NCI-H526 treated with DMSO at 0.1 percent for 48 hours (cell line): Measurements from ENCODE around the gene LRCOL1.
A peak's percentile ranks its signal among the peaks of the same experiment; 100 is the strongest.
"Not testable (repeated sequence)": the region's sequence is repeated elsewhere in the genome, so short reads cannot be mapped to it uniquely, and the experiment has no call there.

Source experiments
- DNase-seq: peaks from one replicate; lab custom pipeline; 2025; lab: John Stamatoyannopoulos, UW

LRCOL1 gene

DNA sequence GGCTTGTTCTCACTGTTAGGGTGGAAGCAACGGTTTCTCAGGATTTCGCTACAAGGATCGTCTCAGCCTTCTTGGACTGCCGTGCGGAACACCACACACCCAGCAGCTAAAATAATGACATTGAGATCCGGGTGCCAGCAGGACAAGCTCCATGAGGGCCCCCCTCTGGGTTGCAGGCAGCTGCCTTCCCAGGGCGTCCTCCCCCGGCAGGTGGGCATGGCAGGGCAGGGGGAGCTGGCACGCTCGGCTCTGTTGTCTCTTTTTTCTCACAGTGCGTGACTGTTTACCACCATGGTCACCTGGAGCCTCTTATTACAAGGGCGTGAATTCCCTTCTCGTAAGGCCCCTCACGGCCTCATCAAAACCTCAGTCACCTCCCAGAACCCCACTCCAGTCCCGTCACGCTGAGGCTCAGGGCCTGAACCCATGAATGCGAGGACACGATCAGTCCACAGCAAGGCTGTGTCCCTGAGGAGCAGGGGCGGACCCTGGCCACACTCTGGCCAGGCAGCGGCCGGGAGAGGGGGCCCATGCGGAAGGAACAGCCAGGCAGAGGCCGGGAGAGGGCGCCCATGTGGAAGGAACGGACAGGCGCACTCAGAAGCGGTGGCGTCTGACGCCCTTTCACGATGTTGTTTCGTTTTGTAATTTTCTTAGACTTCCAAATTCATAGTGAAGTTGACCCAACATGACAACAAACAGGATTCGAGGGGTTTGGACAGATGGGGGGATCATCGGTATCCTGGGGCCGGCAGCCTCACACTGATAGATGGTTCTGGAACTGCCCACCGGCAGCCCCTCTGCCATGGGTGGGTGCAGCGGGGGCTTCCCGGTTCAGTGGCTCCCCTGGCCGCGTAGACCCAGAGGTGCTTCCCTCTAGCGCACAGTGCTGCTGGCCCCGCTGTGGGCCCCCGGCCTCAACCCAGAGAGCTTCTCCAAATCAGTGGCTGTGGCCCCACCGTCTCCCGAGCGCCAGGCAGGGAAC, 10.0 kb downstream of the LRCOL1 start:
- peak; percentile 64 for DNase-seq

DNA sequence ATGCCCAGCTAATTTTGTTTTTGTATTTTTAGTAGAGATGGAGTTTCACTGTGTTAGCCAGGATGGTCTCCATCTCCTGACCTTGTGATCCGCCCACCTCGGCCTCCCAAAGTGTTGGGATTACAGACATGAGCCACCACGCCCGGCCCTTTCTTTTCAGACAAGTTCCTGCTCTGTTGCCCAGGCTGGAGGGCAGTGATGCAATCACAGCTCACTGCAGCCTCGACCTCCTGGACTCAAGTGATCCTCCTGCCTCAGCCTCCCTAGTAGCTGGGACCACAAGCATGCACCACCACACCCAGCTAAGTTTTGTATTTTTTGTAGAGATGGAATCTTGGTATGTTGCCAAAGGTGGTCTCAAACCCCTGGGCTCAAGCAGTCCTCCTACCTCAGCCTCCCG, 10.9 kb downstream of the LRCOL1 start:
- DNase-seq, result not testable (repeated sequence)

DNA sequence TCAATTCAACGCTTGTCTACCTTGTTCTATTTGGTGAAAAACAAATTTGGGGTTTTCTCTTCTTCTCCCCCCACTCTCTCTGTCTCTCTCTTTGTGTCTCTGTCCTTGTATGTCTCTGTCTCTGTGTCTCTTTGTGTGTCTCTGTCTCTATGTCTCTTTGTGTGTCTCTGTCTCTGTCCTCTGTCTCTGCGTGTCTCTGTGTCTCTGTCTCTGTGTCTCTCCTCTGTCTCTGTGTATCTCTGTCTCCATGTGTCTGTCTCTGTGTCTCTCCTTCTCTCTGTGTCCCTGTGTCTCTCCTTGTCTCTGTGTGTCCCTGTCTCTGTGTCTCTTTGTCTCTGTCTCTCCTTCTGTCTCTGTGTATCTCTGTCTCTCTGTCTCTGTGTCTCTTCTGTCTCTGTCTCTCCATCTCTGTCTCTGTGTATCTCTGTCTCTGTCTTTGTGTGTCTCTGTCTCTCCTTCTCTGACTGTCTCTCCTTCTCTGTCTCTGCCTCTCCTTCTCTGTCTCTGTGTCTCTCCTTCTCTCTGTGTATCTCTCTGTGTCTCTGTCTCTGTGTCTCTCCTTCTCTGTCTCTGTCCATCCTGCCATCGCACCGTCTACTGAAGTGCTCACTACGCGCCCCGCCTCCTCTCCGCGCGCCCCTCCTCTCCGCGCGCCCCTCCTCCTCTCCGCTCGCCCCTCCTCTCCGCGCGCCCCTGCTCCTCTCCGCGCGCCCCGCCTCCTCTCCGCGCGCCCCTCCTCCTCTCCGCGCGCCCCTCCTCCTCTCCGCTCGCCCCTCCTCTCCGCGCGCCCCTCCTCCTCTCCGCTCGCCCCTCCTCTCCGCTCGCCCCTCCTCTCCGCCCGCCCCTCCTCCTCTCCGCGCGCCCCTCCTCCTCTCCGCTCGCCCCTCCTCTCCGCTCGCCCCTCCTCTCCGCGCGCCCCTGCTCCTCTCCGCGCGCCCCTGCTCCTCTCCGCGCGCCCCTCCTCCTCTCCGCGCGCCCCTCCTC, 12.8 kb downstream of the LRCOL1 start:
- no peak for DNase-seq

DNA sequence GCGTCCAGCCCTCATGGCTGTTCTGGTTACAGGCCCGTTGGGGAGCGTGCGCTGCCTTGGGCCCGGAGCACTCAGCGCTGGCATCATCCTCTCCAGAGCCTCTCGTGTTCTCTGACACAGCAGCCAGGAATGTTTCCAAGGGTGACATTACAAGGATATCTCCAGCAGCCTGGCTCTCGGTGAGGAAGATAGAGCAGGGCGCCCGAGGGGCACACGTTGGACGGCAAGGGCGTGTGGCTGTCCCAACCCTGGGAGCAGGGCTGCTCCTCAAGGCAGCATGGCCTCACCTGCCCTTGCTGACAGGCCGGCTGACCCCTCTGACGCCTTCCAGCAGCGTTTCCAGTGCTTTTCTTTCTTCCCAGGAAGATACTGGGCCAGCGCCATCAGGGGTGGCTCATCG, 14.4 kb downstream of the LRCOL1 start:
- no peak for DNase-seq

DNA sequence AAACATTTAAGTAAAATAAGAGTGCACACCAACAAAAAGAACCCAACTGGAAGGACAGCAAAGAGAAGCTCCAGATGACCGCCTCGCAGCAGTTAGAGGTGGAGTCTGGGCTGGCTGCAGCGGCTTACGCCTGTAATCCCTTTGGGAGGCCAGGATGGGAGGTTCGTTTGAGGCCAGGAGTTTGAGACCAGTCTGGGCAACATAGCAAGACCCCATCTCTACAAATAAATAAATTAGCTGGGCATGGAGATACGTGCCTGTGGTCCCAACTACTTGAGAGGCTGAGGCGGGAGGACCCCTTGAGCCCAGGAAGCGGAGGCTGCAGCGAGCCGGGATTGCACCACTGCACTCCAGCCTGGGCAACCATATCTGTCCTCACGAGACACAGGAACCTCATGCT, 15.2 kb downstream of the LRCOL1 start:
- DNase-seq, result no peak

DNA sequence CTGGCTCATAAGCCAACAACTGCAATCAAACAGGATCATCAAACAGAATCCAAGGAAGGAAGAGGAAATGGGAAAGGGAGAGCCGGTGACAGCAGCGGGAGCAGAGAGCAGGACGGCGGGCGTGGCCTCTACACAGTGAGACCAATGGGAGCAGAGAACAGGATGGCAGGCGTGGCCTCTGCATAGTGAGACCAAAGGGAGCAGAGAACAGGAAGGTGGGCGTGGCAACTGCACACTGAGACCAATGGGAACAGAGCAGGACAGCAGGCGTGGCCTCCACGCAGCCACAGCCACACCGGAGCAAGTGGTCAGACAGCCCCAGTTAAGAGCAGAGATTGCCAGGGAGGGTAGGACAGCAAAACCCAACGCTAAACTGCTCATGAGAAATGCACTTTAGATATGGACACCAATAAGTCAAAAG, 16.4 kb downstream of the LRCOL1 start:
- DNase-seq, result peak; percentile 95

DNA sequence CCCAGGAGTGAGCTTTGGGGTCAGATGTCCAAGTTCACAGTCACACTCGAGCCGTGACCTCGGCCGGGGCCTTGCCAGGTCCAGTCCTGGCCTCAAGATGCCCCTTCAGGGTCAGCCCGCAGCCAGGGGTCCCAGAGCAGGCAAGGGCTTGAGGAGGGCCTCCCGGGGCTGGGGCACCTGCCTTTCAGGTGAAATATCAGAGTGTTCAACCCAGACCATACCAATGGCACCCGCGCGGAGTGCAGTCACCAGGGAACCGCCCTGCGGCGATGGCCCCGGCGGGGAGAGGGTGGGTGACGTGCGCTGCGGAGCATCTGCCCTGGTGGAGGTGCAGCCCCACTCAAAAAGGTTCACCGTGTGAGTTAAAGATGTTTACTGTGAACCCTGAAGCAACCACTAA, 16.9 kb downstream of the LRCOL1 start:
- no peak for DNase-seq

DNA sequence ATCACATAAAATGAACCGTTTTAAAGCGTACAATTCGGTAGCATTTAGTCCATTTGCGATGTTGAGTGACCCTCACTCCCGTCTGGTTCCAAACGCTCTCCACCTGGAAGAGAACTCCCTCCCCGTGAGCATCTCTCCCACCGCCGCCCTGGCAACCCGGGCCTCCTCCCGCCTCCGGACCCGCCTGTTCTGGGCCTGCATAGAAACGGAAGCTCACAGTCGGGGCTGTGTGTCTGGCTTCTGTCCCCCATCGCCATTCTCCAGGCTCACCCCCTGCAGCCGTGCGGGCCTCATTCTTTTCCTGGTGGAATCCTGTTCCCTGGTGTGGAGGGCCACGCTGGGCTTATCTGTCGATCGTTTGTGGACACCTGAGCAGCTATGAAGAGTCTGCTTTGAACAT, 17.3 kb downstream of the LRCOL1 start:
- no peak for DNase-seq

DNA sequence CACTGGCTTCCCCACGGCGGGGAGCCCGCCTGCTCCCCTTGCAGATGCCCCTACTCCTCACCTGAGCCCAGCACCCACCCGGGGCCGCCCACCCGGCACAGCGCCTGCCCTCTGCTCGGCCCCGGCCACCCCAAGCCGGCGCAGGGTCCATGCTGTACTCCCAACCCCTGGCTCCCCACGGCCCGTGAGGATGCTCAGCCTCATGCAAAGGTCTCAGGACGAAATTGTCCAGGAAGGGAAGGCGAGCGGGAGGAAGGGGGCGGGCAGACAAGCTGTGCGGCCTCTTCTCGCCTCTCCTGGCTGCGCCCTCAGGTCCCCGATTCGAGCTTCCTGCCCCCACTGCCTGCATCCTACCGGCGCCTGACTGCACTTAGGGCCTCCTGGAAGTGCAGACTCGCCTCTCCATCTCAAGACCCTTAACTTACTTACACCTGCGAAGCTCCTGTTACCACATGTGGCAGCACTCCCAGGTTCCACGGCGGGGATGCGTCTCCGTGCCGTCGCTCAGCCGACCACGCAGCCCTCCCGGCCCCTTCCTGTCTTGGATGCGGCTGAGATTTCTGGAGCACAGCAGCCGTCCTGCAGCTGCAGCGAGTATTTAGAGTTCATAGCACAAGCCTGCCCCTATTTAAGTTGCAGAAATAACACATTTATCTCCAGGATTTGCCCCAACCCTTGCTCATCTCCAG, 18.0 kb downstream of the LRCOL1 start:
- DNase-seq, result no peak

DNA sequence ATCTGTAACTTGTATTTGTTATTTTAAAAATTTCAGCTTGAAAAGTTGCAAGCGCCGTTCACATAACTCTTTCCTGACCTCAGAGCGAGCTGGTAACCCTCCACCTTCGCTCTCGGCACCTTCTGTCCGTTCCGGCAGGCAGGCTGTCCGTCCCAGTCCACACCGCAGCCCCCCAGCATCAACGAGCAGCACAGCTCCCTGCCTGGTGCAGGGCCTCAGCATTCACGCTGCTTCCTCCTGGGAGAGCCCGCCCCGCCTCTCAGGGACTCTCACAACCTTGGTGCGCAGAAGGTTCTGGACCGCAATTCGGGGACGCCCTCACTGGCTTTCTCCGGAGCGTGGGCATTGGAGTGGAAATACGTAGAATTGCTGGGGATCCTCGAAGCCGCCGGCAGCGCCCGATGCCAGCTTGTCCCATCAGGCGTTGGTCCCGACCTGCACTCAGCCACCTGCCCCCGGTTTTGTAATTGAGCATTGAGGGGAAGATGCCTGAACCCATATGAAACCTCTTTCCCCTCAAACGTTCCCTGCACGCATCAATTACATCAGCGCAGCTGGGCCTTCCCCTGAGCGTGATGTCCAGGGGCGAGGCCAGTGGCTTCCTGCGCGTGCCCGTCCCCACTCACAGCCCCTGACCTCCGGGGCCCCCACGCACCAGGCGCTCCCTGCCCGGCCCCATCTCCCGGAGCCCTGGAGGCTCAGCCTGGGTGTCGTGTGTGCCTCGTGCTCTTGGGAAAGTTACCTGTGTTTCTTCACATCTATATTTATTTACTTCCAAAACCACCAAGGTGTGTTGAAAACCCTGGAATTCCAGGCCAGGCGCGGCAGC, 19.1 kb downstream of the LRCOL1 start:
- no peak for DNase-seq

DNA sequence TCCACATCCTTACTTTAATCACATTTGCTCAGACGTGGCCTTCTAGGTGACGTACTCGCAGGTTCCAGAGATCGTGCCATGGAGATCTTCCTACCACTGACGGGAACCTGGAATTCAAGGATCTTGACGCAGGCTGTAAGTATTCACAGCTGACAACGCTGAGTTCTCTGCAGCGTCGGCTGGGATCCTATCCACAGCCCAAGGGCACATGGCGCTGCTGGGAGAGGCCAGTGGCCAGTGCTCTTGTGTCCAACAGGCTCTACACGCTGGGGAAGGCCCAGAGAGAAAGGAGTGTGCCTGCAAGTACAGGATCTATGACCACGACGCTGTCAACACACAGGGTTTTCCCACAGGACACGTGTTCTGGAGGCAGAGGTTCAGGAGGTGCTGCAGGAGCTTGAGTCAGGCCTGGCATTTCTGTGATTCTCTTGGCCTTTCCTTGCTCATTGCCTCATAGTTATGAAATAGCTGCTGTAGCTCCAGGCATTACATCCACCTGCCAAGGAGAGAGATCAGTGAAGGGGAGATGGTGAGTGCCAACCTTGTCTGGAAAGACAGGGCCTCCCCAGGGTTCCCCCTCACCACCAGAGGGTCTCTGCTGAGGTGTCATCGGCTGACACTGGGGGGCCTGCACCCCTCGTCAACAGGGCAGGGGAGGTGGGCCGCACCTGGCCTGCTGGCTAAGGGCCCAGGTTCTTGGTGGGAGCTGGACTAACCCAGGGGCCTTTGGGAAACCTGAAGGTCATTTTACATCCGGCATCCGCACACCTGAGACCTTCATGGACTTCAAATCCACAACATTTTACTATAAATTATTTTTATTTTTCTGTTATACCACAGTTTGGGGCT, 21.3 kb downstream of the LRCOL1 start:
- no peak for DNase-seq

DNA sequence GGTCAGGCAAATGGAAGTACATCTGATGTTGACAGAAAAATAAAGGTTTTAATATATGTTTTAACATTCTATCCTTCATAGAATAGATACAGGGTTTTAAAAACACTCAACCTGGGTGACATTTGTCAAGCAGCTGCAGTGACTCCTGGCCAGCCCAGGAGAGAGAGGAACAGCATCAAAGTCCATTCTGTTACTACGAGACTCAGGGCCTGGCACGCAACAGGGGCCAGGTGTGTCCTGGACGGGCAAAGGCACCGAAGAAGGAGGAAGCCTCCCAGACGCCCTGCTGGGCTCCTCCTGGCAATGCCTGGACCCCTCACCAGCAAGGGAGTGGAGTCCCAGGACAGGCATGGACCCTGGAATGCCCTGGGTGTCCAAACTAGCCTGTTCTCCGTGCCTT, 22.1 kb downstream of the LRCOL1 start:
- no peak for DNase-seq

DNA sequence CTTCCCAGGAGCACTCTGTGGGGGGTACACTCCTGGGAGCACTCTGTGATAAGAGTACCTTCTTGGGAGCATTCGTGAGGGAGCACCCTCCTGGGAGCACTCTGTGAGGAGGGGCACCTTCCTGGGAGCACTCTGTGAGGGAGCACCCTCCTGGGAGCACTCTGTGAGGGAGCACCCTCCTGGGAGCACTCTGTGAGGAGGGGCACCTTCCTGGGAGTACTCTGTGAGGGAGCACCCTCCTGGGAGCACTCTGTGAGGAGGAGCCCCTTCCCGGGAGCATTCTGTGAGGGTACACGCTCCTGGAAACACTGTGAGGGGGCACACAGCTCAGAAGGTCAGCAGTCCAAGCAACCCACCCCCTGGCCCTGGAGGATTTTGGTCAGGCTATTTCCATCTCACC, 22.6 kb downstream of the LRCOL1 start:
- no peak for DNase-seq

DNA sequence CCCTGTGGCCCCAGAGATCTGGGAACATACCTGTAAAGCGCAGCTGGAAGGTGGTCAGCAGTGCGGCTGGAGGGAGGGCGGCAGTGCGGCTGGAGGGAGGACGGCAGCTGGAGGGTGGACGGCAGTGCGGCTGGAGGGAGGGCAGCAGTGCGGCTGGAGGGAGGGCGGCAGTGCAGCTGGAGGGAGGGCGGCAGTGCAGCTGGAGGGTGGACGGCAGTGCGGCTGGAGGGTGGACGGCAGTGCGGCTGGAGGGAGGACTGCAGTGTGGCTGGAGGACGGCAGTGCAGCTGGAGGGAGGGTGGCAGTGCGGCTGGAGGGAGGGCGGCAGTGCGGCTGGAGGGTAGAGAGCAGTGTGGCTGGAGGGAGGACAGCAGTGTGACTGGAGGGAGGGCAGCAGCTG, 23.5 kb downstream of the LRCOL1 start:
- no peak for DNase-seq

DNA sequence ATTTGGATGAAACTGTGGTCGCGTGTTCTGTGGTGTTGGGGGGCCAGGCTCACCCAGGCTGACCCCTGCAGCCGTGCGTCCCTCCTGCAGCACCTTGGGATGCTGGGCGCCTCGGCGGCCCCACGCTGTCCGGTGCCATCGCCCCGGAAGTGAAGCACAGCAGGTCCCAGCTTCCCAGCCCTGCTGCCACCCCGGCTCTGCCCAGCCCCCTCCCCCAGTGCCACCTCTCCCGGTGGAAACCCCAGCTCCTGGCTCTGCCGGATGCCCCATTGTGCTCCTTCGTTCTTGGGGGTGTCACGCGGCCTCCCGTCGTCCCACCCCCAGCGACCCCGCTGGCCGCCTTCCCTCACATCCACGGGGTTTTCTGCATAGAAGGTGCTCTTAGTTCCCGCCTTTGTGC, 25.2 kb downstream of the LRCOL1 start:
- DNase-seq, result no peak

DNA sequence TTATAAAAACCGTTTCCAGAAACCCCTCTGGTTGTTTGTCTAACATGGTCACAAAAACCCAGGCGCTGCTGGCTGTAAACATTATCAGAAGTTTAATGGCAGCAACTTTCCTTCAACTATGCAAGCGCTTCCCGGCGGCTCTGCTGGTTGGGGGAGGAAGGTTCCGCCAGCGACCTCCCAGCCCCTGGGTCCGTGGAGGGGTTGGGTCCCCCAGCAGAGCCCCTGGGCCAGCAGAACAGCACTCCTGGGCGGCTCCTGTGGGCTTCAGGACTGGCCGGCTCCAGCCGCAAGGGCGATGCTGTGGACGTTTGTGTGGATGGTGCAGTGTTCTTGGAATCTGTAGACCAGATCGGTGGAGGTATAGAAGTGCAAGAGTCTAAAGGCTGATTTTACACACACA, 26.0 kb downstream of the LRCOL1 start:
- no peak for DNase-seq

DNA sequence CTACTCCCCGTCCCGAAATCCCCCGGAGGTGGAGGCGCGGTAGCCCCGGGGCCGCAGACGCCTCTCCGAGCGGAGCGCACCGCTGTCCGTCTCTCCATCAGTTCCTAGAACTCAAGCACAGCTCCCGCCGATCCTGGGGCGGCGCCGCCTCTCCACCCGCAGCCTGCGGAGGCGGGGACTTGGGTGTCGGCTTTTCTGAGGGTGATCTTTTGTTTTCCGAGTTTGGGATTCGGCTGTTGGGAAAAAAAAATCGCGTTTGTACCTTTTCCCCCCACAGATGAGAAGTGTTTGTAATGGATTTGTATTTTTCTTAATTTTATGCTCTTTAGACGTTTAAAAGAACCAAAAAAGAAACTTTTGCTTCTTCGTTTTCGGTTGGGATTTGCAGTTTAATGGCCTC, 26.6 kb downstream of the LRCOL1 start:
- DNase-seq, result no peak

DNA sequence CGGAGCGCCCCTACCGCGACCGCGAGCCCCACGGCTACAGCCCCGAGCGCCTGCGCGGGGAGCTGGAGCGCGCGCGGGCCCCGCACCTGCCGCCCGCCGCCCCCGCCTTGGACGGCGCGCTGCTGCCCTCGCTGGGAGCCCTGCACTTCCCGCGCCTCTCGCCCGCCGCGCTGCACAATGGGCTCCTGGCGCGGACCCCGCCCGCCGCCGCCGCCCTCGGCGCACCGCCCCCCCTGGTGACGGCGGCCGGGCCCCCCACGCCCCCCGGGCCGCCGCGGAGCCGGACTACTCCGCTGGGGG, 27.0 kb downstream of the LRCOL1 start:
- no peak for DNase-seq

DNA sequence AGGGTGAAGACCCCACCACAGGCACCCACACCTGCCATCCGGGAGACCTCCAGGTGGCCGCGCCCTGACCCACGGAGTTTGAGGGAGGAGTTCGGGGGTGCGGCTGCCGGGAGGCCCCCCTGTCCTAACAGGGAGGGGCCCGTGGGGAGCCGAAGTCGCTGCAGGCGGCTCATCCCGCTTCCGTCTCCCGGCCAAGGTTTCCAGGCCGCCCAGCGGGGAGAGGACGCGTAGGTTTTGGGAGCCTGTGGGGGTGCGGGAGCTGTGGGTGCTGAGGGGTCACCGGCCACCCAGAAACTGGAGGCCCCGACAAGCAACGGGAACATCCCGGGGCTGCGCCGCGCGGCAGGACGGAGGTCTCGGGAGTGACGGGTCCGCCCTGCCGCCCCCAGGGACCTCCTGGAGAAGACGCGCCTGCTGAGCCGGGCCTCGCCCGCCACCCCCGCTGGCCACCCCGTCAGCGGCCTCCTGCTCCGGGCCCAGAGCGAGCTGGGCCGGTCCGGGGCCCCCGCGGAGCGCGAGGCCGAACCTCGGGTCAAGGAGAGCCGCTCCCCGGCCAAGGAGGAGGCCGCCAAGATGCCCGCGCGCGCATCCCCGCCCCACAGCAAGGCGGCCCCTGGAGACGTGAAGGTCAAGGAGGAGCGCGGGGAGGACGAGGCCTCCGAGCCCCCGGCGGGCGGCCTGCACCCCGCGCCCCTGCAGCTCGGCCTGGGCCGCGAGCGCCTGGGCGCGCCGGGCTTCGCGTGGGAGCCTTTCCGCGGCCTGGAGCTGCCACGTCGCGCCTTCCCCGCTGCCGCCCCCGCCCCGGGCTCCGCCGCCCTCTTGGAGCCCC, 27.6 kb downstream of the LRCOL1 start:
- no peak for DNase-seq

DNA sequence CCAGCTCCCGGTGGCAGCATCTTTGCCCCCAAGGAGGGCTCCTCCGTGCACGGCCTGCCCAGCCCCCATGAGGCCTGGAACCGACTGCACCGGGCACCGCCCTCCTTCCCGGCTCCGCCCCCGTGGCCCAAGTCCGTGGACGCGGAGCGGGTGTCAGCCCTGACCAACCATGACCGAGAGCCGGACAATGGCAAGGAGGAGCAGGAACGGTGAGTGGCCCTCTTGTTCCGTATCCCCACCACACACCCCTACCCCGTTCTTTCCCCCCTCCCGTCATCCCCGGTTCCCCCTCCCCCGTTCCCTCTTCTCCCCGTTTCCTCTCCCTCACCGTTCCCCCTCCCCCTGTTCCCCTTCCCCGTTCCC, 28.3 kb downstream of the LRCOL1 start:
- DNase-seq, result no peak
